Epithelial cell of proximal tubule (primary cell): ENCODE results near the gene VEGFC. TPM values are rescaled to one million over a fixed set of nuclear protein-coding genes. Genes with fewer than 3 reads are reported as not detected.

Experiments used
- DNase-seq: peaks from one replicate; pipeline ENCODE4 v3.0.0-alpha.2; 2011; ENCODE audit warnings: low read depth
- H3K4me3 ChIP-seq: 2 replicates; pipeline ENCODE4 v1.5.1; 2011; ENCODE audit warnings: low read depth, mild to moderate bottlenecking, low read length
- CTCF ChIP-seq: conservative IDR thresholded peaks from 2 replicates; pipeline ENCODE4 v1.5.1; 2012; ENCODE audit warnings: low read depth, mild to moderate bottlenecking, low read length
- total RNA-seq: library from RNA; depleted of rRNA; stranded (reverse); fragments of >200 nt; gene quantifications from 2 replicates; pipeline ENCODE4 v1.2.3, GENCODE V29; 2015

Gene VEGFC
- total RNA-seq, 1 donor from 2014 or later = 11.0 TPM

GRCh38 chr4:176767183-176767582 lies 25.5 kb downstream of the VEGFC start:
- no peak for TF ChIP-seq CTCF
- H3K4me3 ChIP-seq = no peak overlapping the region
- no peak for DNase-seq

DNA sequence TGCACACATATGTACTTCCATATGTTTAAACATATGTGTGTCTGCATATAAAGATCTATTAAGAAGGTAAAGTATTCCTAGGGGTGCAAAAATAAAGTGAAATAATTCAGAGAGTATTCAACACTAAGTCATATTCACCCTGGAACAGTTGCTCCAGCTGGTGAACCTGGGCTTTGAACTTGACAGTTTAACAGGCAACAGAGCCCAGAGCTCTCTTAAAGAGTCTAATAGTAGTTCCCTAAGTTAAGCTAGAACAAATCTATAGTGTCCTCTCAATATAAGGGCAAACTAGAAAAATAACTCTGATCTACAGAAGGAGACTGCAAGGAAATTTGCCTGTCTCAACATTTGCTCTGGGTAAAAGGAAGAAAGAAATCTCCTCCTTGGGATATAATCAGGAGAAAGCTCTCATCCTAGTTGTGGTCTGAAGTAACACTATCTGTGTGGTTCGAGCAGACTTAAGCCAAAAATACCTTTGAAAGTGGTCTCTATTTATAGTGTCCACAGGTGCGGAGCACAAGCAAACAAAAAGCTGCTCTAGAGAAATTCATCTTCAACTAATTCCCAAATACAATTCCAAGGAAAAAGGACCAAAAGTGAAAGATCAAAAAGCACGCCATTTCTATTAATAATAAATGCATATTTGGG lies 29.9 kb downstream of the VEGFC start:
- no peak for TF ChIP-seq CTCF
- no peak for DNase-seq
- no peak overlapping the region for H3K4me3 ChIP-seq

DNA sequence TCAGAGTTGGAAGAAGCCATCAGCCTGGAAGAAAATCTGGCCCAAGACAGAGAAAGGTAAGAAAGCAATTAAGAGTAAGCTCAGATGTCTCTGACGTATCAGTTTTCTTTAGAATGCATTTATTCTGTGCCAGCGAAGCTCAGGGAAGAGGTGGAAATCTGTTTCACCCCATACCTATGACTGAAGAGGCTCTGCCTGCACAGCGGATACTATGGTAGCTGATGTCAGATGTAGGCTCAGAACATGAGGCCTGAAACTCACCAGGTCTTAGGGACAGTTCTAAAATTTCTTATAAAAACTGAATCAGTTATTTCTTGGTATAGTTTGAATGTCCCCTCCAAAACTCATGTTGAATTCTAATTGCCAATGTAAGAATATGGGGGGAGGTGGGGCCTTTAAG lies 30.9 kb downstream of the VEGFC start:
- DNase-seq = no peak
- TF ChIP-seq CTCF = no peak
- H3K4me3 ChIP-seq = no peak overlapping the region

DNA sequence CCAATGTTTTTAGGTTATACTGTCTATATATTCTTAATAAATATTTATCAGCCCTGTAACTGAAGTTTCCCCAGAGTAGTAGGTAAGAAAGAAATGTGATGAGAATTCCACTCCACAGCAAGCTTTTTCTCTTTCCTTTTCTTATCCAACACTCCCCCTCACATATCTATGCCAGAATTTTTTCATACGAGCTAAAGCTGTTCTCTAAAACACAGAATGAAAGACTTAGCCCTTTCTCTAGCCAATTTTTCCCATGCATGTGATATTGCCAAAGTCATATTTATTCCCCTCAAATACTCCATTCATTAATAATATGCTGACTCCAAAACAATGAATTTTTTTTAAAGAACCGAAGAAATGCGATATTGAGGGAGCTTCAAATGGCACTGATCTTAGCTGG lies 32.3 kb downstream of the VEGFC start:
- DNase-seq = no peak
- no peak for TF ChIP-seq CTCF
- no peak overlapping the region for H3K4me3 ChIP-seq

- TF ChIP-seq CTCF = no peak
- H3K4me3 ChIP-seq = no peak overlapping the region
- no peak for DNase-seq
Observed at GRCh38 chr4:176758731-176759130, 34.0 kb downstream of the VEGFC start.

DNA sequence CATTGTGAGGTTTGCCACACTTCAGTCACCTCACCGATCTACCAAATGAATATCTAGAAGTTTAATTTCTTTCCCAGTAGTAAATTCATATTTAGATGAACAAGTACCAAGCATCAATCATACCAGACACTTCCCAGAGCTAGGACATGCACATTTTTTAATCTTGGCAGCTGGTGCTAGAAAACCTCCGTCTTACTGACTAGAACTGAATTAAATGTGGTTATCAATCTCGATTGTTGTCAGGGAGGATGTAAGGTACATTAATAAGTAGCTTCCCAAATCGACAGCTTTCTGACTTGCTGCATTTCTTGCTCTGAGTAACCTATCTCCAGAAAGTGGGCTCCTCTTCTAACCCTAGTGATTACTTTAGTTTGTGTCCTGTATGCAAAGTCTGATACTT lies 34.4 kb downstream of the VEGFC start:
- no peak overlapping the region for H3K4me3 ChIP-seq
- DNase-seq = no peak
- no peak for TF ChIP-seq CTCF

DNA sequence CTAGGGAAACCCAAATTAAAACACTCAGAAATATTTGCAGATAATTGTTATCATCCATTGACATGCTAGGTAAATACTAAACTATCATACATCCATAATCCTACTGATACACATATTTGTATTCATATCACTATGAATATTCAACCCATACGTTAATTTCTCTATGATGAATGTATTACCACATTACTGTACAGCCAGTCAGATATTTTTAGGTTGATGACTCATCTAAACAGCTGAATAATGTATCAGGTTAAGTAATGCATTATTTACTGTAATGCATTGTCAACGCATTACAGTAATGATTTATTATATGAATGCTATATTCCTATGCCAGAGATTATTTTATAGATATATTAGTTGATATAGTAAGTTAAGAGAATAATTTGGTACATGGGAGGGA lies 37.1 kb downstream of the VEGFC start:
- no peak for DNase-seq
- H3K4me3 ChIP-seq = no peak overlapping the region
- no peak for TF ChIP-seq CTCF
